Measurements from ENCODE around the gene ADPGK. TPM values are rescaled to one million over a fixed set of nuclear protein-coding genes. Genes with fewer than 3 reads are reported as not detected.
A peak's percentile ranks its signal among the peaks of the same experiment; 100 is the strongest.

ADPGK gene
- total RNA-seq, 1 donor from 2014 or later: 33.0 TPM

GRCh38 chr15:72774696-72775383, 8.7 kb downstream of the ADPGK start:
- DNase-seq (ENCODE audit: low spot score): no peak
- Mint-ChIP-seq H3K4me1 (ENCODE audit: low read depth) (peaks cover 5% of the 10 kb centered on the region), H3K27ac (ENCODE audit: unreplicated experiment) (no peak overlapping the region), H3K9me3 (ENCODE audit: low read depth) (no peaks in the 10 kb centered on the region), H3K36me3 (ENCODE audit: low read depth) (peaks cover 18% of the 10 kb centered on the region), H3K4me3 (ENCODE audit: unreplicated experiment) (no peak overlapping the region), H3K27me3 (ENCODE audit: low read depth) (no peaks in the 10 kb centered on the region)
- no peak for TF ChIP-seq CTCF (IDR thresholded peaks at IDR 0.05)

- peaks cover 41% of the 10 kb centered on the region for H3K36me3 Mint-ChIP-seq (ENCODE audit: low read depth)
Measured at GRCh38 chr15:72771329-72771725, 12.2 kb downstream of the ADPGK start.

GRCh38 chr15:72770673-72771328, 12.8 kb downstream of the ADPGK start:
- TF ChIP-seq CTCF (IDR thresholded peaks at IDR 0.05): peak; percentile 58
- Mint-ChIP-seq H3K36me3 (ENCODE audit: low read depth) (peaks cover 44% of the 10 kb centered on the region), H3K27ac (ENCODE audit: unreplicated experiment) (no peak overlapping the region), H3K27me3 (ENCODE audit: low read depth) (no peaks in the 10 kb centered on the region), H3K9me3 (ENCODE audit: low read depth) (peaks cover 18% of the 10 kb centered on the region), H3K4me1 (ENCODE audit: low read depth) (no peaks in the 10 kb centered on the region), H3K4me3 (ENCODE audit: unreplicated experiment) (no peak overlapping the region)
- no peak for DNase-seq (ENCODE audit: low spot score)

More at GRCh38 chr15:72771329-72771725, 12.2 kb downstream of the ADPGK start:
- peaks cover 18% of the 10 kb centered on the region for H3K9me3 Mint-ChIP-seq (ENCODE audit: low read depth)
- no peaks in the 10 kb centered on the region for H3K4me1 Mint-ChIP-seq (ENCODE audit: low read depth)
- no peak for DNase-seq (ENCODE audit: low spot score)
- no peaks in the 10 kb centered on the region for H3K27me3 Mint-ChIP-seq (ENCODE audit: low read depth)
- TF ChIP-seq CTCF (IDR thresholded peaks at IDR 0.05): peak; percentile 14
- H3K27ac Mint-ChIP-seq (ENCODE audit: unreplicated experiment): no peak overlapping the region
- no peak overlapping the region for H3K4me3 Mint-ChIP-seq (ENCODE audit: unreplicated experiment)

- no peaks in the 10 kb centered on the region for H3K4me1 Mint-ChIP-seq (ENCODE audit: low read depth)
- DNase-seq (ENCODE audit: low spot score): no peak
Measured at GRCh38 chr15:72766780-72767179, 16.8 kb downstream of the ADPGK start.

More at GRCh38 chr15:72766780-72767179, 16.8 kb downstream of the ADPGK start:
- Mint-ChIP-seq H3K27ac (ENCODE audit: unreplicated experiment) (no peak overlapping the region), H3K36me3 (ENCODE audit: low read depth) (peaks cover 46% of the 10 kb centered on the region), H3K9me3 (ENCODE audit: low read depth) (peaks cover 18% of the 10 kb centered on the region), H3K27me3 (ENCODE audit: low read depth) (no peaks in the 10 kb centered on the region), H3K4me3 (ENCODE audit: unreplicated experiment) (no peak overlapping the region)
- no peak for TF ChIP-seq CTCF (IDR thresholded peaks at IDR 0.05)

Measured in chondrocyte (in vitro differentiated cells).